ENCODE data around the gene TBC1D22A. TPM values are rescaled to one million over a fixed set of nuclear protein-coding genes. Genes with fewer than 3 reads are reported as not detected.

The TBC1D22A gene
- total RNA-seq, 1 experiment from 2014 or later: 20.9 TPM

DNA sequence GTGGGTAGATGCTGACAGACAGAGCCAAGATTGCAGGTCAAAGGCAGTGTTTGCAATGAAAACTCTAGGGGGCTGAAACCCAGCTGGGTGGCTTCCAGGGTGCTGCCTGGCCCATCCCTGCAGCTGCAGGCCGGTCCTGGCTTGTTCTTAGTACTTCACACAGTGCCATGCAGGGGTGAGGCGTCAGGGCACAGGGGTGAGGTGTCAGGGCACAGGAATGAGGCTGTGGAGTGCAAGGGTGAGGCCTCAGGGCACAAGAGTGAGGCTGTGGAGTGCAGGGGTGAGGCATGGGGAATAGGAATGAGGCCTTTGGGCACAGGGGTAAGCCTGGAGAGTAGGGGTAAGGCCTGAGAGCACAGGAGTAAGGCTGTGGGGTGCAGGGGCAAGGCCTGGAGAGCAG is 337.6 kb downstream of the TBC1D22A start:
- Histone ChIP-seq H3K27ac (ENCODE audit: low read depth, low read length) (no peak overlapping the region), H3K36me3 (ENCODE audit: control insufficient read depth in 1 of 2, insufficient read depth in 2 of 2, low read length in 2 of 2) (no peaks in the 10 kb centered on the region), H3K27me3 (ENCODE audit: insufficient read depth, low read length) (no peaks in the 10 kb centered on the region), H3K4me2 (ENCODE audit: low read length) (no peak overlapping the region), H3K79me2 (ENCODE audit: insufficient read depth, low read length) (no peaks in the 10 kb centered on the region), H3K4me3 (replicated peaks in 1 of 2; ENCODE audit: low read depth in 1 of 2, low read length in 2 of 2) (no peak overlapping the region), H3K4me1 (ENCODE audit: control insufficient read depth in 1 of 2, insufficient read depth in 2 of 2, low read length in 2 of 2) (peaks cover 0 to under 1% of the 10 kb centered on the region in 2 experiments; a peak in 1 of 4 replicates), H3K9me2 (ENCODE audit: insufficient read depth) (no peaks in the 10 kb centered on the region), H3K9me3 (ENCODE audit: control insufficient read depth in 1 of 2, insufficient read depth in 1 of 2, low read depth in 1 of 2, low read length in 2 of 2) (no peaks in the 10 kb centered on the region), H4K20me1 (ENCODE audit: insufficient read depth) (no peaks in the 10 kb centered on the region), H3K9ac (ENCODE audit: low read length) (no peak overlapping the region), H2AFZ (ENCODE audit: low read depth, low read length, poor library complexity, severe bottlenecking) (no peak overlapping the region)
- no TSS peak for BruUV-seq (replicated peaks)
- intact Hi-C loops (cut with micrococcal nuclease): no loop called here
- RAD21 ChIA-PET (ENCODE audit: low non-redundant PET in 1 of 2, low total read pairs in 2 of 2, uncharacterized antibody in 2 of 2, unreplicated experiment in 2 of 2): no interaction called here
- CTCF ChIA-PET: no interaction called here
- POLR2A ChIA-PET: no interaction called here
- no peak for ATAC-seq
- no peak for DNase-seq (ENCODE audit: low read depth, low spot score)
- TF ChIP-seq RAD21 (IDR thresholded peaks at IDR 0.05; ENCODE audit: low read depth) (no peak), EZH2phosphoT487 (IDR thresholded peaks at IDR 0.05; ENCODE audit: borderline replicate concordance) (no peak), SP1 (IDR thresholded peaks at IDR 0.05; ENCODE audit: low read depth) (no peak), JUND (IDR thresholded peaks at IDR 0.05) (no peak), POLR2A (IDR thresholded peaks at IDR 0.05; ENCODE audit: borderline replicate concordance, extremely low read depth, insufficient read depth, insufficient read length) (no peak), CEBPB (IDR thresholded peaks at IDR 0.05; ENCODE audit: low read depth) (no peak), ELF1 (IDR thresholded peaks at IDR 0.05; ENCODE audit: borderline replicate concordance, low read depth) (no peak), SIN3A (IDR thresholded peaks at IDR 0.05; ENCODE audit: low read depth) (no peak), FOSL1 (IDR thresholded peaks at IDR 0.05; ENCODE audit: low read depth) (no peak), EGR1 (IDR thresholded peaks at IDR 0.05; ENCODE audit: low read depth) (no peak), TCF7L2 (IDR thresholded peaks at IDR 0.05; ENCODE audit: borderline replicate concordance, extremely low read depth, insufficient read depth, insufficient read length) (no peak), EZH2 (IDR thresholded peaks at IDR 0.05) (no peak)
- TF ChIP-seq, protein P1, sequence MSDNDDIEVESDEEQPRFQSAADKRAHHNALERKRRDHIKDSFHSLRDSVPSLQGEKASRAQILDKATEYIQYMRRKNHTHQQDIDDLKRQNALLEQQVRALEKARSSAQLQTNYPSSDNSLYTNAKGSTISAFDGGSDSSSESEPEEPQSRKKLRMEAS (IDR thresholded peaks at IDR 0.05): no peak
- TF ChIP-seq, protein P2, sequence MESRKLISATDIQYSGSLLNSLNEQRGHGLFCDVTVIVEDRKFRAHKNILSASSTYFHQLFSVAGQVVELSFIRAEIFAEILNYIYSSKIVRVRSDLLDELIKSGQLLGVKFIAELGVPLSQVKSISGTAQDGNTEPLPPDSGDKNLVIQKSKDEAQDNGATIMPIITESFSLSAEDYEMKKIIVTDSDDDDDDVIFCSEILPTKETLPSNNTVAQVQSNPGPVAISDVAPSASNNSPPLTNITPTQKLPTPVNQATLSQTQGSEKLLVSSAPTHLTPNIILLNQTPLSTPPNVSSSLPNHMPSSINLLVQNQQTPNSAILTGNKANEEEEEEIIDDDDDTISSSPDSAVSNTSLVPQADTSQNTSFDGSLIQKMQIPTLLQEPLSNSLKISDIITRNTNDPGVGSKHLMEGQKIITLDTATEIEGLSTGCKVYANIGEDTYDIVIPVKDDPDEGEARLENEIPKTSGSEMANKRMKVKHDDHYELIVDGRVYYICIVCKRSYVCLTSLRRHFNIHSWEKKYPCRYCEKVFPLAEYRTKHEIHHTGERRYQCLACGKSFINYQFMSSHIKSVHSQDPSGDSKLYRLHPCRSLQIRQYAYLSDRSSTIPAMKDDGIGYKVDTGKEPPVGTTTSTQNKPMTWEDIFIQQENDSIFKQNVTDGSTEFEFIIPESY (IDR thresholded peaks at IDR 0.05; ENCODE audit: extremely low read depth, insufficient replicate concordance, low read length): no peak
- TF ChIP-seq, protein P3, sequence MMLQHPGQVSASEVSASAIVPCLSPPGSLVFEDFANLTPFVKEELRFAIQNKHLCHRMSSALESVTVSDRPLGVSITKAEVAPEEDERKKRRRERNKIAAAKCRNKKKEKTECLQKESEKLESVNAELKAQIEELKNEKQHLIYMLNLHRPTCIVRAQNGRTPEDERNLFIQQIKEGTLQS (IDR thresholded peaks at IDR 0.05): no peak
- TF ChIP-seq, protein P4, sequence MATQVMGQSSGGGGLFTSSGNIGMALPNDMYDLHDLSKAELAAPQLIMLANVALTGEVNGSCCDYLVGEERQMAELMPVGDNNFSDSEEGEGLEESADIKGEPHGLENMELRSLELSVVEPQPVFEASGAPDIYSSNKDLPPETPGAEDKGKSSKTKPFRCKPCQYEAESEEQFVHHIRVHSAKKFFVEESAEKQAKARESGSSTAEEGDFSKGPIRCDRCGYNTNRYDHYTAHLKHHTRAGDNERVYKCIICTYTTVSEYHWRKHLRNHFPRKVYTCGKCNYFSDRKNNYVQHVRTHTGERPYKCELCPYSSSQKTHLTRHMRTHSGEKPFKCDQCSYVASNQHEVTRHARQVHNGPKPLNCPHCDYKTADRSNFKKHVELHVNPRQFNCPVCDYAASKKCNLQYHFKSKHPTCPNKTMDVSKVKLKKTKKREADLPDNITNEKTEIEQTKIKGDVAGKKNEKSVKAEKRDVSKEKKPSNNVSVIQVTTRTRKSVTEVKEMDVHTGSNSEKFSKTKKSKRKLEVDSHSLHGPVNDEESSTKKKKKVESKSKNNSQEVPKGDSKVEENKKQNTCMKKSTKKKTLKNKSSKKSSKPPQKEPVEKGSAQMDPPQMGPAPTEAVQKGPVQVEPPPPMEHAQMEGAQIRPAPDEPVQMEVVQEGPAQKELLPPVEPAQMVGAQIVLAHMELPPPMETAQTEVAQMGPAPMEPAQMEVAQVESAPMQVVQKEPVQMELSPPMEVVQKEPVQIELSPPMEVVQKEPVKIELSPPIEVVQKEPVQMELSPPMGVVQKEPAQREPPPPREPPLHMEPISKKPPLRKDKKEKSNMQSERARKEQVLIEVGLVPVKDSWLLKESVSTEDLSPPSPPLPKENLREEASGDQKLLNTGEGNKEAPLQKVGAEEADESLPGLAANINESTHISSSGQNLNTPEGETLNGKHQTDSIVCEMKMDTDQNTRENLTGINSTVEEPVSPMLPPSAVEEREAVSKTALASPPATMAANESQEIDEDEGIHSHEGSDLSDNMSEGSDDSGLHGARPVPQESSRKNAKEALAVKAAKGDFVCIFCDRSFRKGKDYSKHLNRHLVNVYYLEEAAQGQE (IDR thresholded peaks at IDR 0.05; ENCODE audit: low read depth): no peak
